Raji (cell line): ENCODE measurements around the gene ZNF573.

Experiments
- POLR2A ChIP-seq: IDR thresholded peaks from 2 replicates; pipeline ENCODE4 v1.6.1; 2011; ENCODE audit warnings: low read depth, low read length, control low read depth; ENCODE audit not compliant: insufficient read depth

The ZNF573 gene

DNA sequence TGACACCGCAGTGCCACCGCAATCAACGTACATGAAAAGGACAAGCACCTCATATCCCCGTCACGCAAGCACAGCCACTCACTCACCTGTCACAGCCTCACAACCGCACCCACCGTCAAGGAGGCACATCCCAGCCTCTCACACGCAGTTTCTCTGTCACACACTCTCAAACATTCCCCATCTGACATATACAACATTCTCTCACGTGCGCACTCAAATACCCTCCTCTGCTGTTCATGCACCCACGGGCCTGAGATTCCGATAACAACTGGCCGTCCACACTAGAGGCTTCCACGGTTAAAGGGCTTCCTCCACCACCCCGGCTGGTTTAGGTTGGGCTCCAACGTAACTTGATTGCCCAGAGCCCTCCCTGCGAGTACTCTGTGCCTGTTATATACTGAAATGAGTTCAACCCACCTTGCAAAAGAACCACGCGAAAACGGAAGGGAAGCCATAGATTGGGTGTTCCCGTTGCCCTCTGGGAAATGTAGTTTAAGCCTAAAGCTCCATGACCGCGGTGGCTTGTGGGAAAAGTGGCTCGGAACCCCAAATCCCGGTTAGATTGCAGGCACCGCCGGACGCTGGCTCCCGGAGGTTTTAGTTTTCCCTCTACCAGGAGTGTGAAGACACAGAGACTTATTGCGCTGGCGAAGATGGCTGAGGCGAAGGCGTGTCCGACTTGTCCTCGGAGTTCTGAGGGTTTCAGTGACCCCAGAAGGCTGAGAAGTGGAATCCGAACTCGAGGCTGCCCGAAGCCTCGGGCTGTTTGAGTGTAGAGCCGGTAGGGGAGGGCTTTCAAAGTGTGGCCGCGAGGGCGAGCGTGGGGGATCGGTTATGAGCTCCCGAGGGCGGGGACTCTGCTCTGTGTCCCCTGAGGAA is at the start of gene ZNF573:
Gene ZNF573, minus strand, starts transcription at position 460 of the 879 bp plus-strand sequence. CDS start 5,857 bp downstream, outside the sequence.
- TF ChIP-seq POLR2A, result peak; percentile 78

DNA sequence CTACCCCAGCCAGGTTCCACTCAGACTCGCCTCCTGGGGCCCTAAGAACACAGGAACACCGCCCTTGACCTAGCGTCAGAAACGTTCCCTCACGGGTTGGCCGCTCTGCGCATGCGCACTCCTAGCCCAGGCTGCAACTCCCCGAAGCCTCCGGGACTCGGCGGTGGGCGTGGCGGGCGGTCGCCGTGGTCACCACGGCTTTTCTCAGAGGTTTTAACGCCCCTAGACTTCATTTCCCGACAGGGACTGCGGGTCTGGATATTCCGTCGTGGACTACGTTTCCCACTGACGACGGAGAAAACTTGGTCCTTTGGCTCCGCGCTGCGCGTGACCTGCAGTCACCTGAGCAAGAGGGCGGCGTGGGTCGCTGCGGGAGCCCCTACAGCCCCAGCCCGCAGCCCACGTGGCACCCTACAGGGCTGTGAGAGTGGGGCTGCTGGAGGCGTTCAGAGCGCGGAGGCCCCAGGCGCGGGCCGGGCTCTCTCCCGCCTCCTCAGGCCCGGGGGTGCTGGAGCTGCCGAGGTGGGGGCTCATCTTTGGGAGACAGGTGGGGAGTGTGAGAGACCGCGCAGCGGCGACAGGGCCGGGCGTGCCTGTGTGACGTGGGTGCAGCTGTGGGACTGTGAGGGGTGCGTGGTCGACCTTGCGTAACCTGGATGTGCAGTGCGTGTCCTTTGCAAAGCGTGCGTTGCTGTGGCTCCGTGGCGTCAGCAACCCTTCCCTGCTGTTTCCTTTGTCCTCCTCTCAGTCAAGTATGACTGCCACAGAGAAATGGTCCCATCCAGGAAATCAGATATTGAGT is 38.0 kb upstream of the ZNF573 start:
- no peak for TF ChIP-seq POLR2A

DNA sequence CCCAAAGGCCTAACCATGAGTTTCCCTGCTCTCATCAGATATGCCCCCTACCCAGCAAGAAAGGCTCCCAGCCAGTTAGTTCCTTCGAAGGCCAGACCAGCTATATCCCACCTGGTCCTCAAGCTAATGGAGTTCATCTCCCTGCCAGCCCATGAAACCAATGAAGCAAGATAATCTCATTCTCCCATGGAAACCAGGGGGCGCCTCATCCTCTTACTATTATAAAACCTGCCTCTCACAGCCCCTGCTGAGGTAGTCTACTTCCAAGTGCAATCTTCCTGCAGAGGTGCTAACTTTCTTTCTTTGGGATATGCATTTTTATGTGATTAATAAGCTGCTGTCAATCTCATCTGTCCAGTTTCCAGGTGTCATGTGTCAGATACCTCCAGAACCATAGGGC is 34.0 kb upstream of the ZNF573 start:
- TF ChIP-seq POLR2A, result no peak

DNA sequence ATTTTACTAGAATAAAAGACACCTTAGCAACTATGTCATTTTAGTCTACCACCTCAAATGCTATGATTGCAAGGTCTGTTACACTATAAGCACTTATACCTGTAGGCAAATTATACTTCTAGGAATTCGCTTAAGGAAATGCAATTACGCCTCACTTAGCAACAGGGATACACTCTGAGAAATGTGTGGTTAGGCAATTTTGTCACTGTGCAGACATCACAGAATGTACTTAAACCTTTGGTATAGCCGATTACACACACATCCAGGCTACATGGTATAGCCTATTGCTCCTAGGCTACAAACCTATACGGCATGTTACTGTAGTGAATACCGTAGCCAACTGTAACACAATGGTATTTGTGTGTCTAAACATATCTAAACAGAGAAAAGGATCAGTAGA is 30.0 kb upstream of the ZNF573 start:
- TF ChIP-seq POLR2A, result no peak

DNA sequence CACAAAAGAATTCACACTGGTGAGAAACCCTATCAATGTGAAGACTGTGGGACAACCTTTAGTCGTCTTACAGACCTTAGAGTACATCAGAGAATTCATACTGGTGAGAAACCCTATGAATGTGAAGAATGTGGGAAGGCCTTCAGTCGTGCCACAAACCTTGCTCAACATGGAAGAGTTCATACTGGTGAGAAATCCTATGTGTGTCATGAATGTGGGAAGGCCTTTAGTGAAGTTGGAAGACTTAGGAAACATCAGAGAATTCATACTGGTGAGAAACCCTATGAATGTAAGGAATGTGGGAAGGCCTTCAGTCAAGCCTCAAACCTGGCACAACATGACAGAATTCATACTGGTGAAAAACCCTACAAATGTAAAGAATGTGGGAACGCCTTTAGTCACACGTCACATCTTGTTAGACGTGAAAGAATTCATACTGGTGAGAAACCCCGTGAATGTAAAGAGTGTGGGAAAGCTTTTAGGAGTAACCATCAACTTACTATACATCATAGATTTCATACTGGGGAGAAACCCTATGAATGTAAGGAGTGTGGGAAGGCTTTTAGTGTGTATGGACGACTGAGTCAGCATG is 24.0 kb upstream of the ZNF573 start:
- TF ChIP-seq POLR2A, result no peak

DNA sequence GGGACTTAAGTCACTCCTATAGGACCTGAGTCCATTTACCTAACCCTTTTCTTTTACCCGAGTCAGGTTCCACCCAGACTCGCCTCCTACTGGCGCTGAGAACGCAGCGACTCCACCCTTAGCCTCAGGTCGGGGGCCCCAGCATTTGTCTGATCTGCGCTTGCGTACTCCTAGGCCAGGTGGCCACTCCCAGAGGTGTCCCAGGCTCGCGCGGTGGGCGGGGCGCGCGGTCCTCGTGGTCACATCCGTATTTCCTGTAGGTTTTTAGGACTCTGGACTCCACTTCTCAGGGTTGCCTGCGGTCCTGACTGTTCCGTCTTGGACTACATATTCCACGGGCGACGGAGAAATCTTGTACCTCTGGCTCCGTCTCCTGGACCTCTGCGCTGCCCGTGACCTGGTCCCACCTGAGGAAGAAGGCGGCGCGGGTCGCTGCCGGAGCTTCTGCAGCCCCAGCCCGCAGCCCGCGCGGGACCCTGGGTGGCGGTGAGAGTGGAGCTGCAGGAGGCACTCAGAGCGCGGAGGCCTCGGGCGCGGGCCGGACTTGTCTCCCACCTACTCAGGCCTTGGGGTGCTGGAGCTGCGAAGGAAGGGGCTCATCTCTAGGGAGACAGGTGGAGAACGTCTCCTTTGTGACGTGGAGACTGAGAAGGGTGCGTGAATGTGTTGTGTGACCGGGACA is 11.0 kb upstream of the ZNF573 start:
- TF ChIP-seq POLR2A, result no peak

DNA sequence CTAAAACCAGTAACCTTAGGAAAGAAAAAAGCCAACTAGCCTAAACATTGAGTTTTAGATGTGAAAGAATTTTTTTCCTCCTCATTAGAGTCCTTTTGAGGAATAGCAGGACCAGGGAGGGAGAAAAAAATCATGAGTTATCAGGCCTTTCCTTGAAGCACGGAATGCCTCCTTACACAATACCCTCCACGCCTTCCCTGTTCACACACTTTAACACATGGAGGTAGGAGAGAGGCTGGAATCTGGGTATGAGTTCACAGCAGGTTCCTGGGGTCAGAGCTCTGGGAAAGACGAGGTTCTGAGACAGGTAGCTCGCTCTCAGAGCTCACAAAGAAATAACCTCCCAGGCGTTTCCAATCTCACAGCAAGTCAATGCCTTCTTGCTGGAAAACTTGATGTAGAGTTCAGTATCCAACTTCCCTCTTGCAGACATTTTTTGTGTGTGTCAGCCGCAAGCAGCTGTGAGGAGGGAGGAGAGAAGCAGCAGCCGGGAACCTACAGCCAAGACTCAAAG is 716 bp downstream of the ZNF573 start:
- TF ChIP-seq POLR2A, result no peak

DNA sequence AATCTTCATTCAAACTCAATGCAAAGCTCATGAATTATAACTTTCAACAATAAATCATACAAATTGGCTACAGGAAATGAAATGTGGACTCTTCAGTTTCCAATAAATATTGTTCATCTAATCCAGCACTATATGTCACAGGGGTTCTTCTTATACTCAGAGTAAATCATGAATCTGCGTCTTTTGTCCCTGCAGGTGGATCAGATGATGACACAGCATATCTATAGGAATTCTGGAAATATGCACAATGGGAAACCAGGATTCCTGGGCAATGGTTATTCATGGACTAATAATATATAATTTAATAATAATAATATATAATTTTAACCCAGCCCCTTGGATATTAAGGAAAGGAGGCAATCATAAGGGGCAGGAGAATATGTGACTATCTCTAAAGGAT is 8.4 kb downstream of the ZNF573 start:
- no peak for TF ChIP-seq POLR2A

DNA sequence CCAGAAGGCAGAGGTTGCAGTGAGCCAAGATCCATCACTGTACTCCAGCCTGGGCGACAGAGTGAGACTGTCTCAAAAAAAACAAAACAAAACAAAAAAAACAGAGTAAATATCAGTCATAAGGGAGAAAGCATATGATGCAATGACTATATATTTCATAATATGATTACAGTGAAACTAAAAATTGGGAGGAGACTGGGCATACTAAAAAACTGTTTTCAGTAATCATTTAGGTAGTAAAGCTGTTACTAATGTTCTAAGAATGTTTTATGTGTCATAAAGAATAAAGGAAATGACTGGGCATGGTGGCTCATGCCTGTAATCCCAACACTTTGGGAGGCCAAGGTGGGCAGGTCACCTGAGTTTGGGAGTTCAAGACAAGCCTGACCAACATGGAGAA is 15.9 kb downstream of the ZNF573 start:
- TF ChIP-seq POLR2A, result no peak

DNA sequence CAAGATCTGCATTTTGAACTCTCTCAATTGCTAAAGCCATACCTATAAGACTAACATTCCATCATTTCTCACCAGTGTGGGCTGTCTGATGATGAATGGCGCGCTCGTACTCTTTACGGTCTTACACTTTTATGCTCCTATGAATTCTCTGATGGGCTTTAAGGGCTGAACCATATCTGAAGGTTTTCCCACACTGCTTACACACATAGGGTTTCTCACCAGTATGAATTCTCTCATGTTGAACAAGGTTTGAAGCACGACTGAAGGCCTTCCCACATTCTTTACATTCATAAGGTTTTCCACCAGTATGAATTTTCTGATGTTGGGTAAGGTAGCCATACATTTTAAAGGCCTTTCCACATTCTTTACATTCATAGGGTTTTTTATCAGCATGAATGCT is 41.0 kb downstream of the ZNF573 start:
- TF ChIP-seq POLR2A, result no peak

DNA sequence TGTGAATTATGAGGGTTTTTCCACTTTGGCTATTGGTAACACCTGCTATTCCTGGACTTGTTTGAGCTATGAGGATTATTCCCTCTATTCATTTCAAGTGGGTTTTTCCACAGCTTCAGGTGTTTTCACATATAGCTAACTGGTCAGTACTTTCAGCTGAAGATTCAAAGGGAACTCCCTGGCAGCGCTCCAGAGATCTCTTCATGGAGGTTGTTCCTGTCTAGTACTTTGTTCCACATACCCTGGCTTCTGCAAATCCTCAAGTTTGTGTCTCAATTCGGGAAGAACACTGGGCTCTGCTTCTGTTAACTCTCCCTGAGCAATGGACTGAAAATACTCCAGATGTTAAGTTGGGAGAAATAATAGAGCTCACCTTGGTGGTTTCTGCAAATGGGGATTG is 54.2 kb downstream of the ZNF573 start:
- no peak for TF ChIP-seq POLR2A

DNA sequence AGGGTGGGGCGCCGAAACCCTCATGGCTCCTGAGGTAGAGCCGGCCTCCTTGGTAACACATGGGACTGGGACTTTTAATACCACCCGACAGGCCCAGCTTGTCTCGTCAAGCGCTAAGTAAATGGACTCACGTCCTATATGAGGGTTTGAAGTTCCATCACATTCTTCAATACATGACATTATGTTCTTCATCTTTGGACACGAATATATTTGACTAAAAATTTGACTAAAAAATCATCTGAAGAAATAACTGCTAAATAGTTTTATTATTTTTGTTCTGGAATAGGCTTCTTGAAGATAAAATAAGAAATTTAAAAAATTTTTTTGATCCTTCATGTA is 59.5 kb downstream of the ZNF573 start:
- TF ChIP-seq POLR2A, result no peak

DNA sequence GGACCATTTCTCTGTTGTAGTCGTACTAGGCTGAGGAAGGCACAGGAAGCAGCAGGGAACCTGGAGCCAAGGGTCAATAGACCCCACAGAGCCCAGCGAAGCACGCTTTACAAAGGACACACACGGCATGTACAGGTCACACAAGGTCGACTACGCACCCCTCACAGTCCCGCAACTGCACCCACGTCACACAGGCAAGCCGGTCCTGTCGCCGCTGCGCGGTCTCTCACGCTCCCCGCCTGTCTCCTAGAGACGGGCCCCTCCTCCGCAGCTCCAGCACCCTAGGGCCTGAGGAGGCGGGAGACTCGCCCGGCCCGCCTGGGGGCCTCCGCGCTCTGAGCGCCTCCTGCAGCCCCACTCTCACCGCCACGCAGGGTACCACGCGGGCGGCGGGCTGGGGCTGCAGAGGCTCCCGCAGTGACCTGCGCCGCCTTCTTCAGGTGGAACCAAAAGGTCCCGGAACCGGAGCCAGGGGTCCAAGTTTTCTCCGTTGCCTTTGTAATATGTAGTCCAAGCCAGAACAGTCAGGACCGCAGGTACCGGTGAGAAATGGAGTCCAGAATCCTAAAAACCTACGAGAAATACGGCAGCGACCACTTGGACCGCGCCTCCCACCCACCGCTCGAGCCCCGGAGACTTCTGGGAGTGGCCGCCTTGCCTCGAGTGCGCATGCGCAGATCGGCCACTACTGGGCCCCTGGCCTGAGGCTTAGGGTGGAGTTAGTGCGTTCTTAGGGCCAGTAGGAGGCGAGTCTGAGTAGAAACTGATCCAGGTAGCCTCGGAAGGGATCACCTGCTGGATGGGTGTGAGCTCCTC is 60.1 kb downstream of the ZNF573 start, which contains the start of gene ZNF607:
Gene ZNF607, minus strand, starts transcription at position 651 of the 816 bp plus-strand sequence. CDS start 8,143 bp downstream, outside the sequence.
- peak; percentile 81 for TF ChIP-seq POLR2A

DNA sequence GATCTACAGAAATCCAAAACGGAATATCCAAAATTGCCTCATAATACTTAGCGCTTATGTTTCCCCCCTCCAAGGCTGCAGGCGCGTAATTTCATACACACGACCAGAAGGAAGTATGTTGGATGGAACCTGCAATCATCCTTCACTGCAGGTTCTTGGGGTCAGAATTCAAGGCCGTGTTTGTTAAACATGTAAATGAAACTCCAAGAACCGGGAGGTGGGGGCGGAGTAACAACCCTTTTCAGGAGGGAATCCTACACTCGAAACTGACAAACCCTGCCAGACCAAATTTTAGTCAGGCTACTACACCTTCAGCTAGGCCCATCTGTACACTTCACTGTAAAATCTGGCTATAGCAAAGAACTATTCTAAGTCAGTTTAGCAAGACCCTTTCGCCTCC is 61.1 kb downstream of the ZNF573 start:
- no peak for TF ChIP-seq POLR2A
